ENCODE data around the gene METTL22.

METTL22 gene

GRCh38 chr16:8621572-8622314 is at the start of gene METTL22:
TSS of gene METTL22 (plus strand) at chr16:8621698. CDS start at chr16:8625666, 3,968 bp downstream.
- DNase-seq (ENCODE audit: low read depth), result peak; percentile 93

- no peak for DNase-seq (ENCODE audit: low read depth)
These were observed 49.2 kb upstream of the METTL22 start for GRCh38 chr16:8572063-8572918.

DNA sequence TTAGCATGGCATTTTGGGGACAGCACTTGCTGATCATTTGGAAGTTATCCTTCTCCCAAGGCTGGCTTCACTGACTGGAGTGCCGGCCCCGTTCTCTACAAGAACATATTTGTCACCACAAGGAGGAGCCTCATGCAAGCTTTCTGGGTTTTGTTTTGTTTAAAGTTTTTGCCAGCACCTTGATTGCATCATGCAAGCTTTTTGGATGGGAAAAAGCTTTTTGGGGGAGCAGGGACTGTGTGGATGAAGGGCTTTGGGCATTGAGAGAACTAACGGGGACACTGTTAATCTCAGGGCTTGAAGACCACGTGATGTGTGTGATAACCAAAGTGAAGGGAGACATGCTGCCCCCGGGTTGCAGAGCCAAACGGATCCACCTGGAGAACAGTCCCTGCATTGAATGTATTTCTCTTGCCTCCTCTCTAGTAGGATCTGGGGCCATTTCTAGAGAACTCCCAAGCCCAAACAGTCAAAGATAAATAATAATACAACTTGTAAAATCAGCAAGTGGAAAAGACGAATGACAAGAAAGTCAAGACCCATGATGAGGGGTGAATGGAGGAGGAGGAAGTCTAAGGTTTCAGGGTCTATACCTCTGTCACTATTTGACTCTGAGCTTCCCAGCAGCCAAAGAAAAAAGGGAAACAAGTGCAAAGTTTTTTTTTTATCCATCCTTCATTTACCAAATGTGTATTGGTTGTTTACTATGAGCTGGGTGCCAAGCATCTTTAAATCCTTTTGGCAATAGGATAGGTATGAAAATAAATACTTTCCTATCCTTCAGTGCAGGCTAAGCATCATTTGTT is 48.4 kb upstream of the METTL22 start:
- DNase-seq (ENCODE audit: low read depth), result no peak

DNA sequence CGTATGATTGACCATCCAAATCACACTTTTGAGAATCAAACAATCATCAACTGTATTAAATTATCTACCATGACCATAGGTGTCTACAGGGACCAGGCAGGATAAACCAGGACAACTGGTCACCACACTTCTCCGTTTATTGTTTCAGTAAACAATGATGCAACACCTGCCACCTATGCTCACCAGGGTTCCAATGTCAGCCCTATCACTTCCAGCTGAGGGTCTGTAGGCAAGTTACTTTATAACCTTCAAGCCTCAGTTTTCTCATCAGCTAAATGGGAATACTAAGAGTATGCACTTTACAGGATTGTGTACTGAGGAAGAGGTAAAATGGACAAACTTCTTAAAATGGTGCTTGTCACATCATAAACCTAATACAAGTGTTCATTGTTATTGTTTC is 46.1 kb upstream of the METTL22 start:
- no peak for DNase-seq (ENCODE audit: low read depth)

DNA sequence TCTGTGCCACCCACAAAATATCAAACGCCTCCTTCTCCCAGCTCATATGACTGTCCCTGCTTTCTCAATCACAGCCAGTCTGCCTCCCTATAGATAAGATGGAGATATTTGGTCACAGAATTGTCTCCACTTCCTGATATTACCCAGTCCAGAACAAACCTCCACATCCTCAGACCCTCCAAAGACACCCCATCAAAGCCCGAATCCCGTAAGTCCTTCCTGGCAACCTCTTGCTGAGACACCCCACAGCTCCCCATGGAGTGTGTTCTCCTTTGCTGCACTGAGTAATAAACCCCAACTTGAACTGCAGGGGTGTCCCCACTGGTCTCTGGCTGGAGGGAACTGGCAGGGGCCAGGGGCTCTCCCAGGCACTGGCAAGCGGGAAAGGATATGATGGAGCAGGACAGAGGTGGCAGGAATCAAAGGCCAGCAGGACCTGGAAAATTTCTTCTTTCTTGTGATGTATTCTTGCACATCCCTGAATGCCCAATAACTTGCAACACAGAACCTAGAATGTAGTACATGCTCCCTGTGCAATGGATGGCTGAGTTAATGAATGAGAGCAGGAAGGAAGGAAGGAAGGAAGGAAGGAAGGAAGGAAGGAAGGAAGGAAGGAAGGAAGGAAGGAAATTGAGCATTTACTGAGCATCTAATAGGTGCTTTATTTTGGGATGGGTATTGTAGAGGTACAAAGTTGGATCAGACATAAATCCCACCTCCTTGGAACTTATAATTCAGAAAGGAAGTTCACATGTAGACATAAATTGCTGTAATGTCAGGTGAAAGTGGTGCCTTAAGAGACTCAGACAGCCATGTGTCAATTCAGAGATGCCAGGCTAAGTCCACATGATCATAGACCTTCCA is 45.1 kb upstream of the METTL22 start:
- DNase-seq (ENCODE audit: low read depth), result no peak

GRCh38 chr16:8577678-8578304 is 43.7 kb upstream of the METTL22 start:
- no peak for DNase-seq (ENCODE audit: low read depth)

DNA sequence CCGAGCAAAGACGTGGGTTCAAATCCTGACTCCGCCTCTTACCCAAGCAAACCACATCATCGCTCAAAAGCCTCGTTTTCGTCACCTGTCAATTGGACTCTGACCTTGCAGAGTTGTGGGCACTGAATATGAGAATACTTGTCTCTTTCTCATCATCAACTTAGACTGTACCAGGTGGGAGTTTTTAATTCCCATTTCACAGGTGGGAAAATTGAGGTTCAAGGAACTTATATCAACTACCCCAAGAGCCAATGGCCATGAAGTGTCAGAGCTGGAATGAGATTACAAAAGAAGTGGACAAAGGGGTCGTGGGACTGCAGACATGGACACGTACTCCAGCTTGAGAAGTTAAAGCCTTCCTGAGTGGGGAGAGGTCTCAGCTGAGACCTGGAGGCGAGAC is 41.9 kb upstream of the METTL22 start:
- no peak for DNase-seq (ENCODE audit: low read depth)

- DNase-seq (ENCODE audit: low read depth), result no peak
These were observed 39.5 kb upstream of the METTL22 start for GRCh38 chr16:8581831-8582580.

DNA sequence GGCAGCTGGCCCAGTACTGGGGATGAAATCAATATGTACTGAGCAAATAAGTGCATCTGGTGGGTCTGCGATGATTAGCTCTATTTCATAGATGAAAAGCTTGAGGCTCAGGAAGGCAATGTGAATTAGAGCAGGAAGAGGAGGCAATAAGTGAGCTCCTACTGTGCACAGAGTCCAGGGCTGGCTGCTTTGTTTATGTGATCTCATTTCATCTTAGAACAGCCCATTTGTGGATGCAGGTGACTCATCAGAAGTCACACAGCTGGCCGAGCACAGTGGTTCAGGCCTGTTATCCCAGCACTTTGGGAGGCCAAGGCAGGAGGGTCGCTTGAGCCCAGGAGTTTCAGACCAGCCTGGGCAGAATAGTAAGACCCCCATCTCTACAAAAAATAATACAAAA is 38.3 kb upstream of the METTL22 start:
- DNase-seq (ENCODE audit: low read depth), result no peak

- DNase-seq (ENCODE audit: low read depth), result no peak
These were observed 37.8 kb upstream of the METTL22 start for GRCh38 chr16:8583732-8584131.

DNA sequence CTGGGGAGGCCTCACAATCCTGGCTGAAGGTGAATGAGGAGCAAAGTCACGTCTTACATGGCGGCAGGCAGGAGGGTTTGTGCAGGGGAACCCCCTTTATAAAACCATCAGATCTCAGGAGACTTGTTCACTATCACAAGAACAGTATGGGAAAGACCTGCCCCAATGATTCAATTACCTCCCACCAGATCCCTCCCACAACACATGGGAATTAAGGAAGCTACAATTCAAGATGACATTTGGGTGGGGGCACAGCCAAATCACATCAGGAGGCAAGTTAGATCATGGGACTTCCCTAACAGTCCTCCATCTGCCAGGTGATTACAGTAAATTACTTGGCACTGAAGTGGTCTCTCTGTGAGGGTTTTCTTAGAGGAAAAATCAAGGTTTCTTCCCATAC is 36.5 kb upstream of the METTL22 start:
- DNase-seq (ENCODE audit: low read depth), result no peak

GRCh38 chr16:8585857-8586256 is 35.6 kb upstream of the METTL22 start:
- no peak for DNase-seq (ENCODE audit: low read depth)

DNA sequence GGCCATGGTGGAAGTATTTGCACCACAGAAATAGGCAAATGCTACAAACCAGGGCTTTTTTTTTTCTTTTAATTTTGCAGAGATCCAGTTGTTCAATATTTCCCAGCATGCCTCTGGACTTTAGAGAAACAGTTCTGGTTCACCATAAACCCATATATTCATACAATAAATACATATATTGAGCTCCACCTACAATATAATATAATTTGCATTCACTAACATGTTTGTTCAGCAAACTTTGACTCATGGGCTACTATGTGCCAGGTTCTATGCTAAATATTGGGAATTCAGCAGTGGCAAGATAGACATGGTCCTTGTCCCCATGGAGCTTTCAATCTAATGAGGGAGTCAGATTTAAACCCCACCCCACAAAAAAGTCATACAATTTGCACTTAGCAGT is 34.4 kb upstream of the METTL22 start:
- no peak for DNase-seq (ENCODE audit: low read depth)

DNA sequence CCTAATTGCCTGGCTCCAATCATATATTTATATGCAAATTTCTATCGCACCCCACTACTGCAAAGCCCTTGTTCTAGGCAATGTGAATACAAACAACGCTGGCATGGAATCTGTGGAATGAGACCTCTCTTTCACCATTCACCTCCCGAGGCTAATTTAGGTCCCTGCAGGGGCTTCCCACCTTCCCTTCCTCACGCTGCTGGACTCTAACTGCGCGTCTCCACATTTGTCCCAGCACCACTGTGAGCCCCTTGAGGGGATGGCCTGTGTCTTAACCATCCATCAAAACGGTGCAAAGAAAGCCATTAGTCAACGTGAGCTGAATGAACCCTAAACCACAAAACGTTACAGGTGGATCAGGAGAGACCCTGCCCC is 32.8 kb upstream of the METTL22 start:
- no peak for DNase-seq (ENCODE audit: low read depth)

DNA sequence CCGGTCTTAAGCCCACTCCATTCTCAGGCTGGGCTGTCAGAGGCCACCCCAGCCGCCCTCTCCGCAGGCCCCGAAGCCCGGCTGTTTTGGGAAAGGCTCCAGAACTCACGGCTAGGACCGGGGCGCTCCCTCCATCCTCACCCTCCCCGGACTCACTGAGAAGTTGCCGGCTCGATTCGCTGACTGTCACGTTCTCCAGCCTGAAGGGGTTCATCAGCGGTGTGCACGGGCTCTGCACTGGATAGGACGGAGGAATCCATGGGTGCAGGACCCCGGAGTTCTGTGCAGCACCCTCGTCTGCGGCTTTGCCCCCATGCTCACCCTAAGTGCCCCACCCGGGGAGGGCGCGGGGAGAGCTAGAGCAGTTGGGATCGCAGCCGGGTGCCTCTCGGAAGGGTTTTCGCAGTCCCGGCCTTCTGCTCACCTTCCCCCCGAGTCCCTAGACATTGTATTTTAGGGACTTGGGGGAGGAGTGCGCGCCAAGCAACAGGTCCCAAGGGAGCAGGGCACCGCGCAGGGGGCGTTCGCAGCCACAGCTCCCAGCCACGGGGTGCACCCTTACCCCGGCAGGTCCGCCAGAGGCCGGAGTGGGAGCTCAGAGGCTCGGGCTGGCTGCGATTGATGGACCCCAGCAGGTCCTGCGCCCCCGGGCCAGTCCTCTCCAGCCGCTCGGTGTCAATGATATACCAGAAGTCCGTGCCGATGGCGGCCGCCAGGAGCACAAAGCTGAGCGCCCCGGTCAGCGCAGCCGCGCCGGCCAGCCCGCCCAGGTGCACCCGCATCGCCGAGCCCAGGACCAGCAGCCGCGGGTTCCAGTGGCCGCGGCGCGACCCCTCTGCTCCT is 32.2 kb upstream of the METTL22 start:
- DNase-seq (ENCODE audit: low read depth), result no peak

GRCh38 chr16:8589900-8590688 is 31.4 kb upstream of the METTL22 start, which contains the start of gene TMEM114:
TSS of gene TMEM114 (minus strand) at chr16:8590511. CDS start at chr16:8589838, 673 bp downstream.
- DNase-seq (ENCODE audit: low read depth), result no peak

DNA sequence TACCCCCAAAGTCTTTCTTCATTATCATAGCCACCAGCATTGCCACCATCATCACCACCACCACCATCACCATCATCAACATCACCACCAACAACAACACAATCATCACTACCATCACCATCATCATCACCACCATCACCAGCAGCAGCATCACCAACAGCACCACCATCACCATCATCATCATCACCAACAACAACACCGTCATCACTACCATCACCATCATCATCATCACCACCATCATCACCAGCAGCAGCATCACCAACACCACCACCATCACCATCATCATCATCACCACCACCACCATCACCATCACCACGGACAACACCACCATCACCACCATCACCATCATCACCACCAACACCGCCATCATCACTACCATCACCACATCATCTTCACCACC is 30.7 kb upstream of the METTL22 start:
- no peak for DNase-seq (ENCODE audit: low read depth)

DNA sequence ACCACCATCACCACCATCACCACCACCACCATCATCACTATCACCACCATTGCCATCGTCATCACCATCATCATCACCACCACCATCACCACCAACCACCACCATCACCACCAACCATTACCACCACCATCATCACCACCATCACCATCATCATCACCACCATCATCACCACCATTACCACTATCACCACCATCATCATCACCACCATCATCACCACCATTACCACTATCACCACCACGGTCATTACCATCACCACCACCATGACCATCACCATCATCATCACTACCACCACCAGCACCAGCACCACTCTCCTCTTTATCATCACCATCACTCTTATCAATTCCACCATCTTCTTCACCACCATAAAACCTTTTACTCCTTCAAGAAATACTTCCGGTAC is 30.0 kb upstream of the METTL22 start:
- no peak for DNase-seq (ENCODE audit: low read depth)
